Measurements from ENCODE around the gene MYBPH.
A peak's percentile ranks its signal among the peaks of the same experiment; 100 is the strongest.

Gene MYBPH

DNA sequence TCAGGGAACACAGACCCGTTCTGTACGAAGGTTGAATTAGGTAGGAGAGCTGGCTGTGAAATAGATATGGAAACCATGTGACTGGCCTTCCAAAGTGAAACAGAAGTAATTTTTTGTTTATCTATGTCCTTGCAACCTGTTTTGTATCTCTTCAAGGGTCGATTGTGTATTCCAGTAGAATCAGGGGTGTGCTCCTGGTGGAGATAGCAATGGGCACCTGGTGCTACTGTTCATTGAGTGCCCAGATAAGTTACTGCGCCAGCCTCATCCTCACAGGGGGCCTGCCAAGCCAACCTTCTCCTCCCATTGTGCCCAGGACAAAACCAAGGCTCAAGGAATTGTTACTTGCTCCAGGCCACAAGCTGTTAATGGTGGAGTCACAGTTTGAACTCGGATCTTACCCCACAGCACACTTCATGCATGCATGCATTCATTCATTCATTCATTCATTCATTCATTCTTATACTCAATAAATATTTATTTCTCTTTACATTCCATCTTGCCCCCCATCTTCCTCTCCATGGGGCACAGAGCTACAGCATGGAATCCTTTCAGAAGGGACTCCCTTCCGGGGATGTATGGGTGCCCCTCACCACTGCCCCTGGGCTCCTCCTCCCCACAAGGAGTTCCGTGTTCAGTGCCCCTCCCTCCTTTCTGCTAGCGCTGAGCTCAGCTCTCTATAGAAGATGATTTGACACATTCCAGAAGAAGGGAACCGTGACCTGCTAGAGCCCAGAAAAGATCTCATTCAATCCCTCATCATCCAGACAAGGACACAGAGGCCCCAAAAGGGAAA lies 24.1 kb downstream of the MYBPH start:
- no peak overlapping the region for H3K27ac ChIP-seq
- TF ChIP-seq, protein P1, sequence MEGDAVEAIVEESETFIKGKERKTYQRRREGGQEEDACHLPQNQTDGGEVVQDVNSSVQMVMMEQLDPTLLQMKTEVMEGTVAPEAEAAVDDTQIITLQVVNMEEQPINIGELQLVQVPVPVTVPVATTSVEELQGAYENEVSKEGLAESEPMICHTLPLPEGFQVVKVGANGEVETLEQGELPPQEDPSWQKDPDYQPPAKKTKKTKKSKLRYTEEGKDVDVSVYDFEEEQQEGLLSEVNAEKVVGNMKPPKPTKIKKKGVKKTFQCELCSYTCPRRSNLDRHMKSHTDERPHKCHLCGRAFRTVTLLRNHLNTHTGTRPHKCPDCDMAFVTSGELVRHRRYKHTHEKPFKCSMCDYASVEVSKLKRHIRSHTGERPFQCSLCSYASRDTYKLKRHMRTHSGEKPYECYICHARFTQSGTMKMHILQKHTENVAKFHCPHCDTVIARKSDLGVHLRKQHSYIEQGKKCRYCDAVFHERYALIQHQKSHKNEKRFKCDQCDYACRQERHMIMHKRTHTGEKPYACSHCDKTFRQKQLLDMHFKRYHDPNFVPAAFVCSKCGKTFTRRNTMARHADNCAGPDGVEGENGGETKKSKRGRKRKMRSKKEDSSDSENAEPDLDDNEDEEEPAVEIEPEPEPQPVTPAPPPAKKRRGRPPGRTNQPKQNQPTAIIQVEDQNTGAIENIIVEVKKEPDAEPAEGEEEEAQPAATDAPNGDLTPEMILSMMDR (IDR thresholded peaks at IDR 0.05) = no peak
- no peak for TF ChIP-seq ZFX (IDR thresholded peaks at IDR 0.05; ENCODE audit: borderline replicate concordance)

DNA sequence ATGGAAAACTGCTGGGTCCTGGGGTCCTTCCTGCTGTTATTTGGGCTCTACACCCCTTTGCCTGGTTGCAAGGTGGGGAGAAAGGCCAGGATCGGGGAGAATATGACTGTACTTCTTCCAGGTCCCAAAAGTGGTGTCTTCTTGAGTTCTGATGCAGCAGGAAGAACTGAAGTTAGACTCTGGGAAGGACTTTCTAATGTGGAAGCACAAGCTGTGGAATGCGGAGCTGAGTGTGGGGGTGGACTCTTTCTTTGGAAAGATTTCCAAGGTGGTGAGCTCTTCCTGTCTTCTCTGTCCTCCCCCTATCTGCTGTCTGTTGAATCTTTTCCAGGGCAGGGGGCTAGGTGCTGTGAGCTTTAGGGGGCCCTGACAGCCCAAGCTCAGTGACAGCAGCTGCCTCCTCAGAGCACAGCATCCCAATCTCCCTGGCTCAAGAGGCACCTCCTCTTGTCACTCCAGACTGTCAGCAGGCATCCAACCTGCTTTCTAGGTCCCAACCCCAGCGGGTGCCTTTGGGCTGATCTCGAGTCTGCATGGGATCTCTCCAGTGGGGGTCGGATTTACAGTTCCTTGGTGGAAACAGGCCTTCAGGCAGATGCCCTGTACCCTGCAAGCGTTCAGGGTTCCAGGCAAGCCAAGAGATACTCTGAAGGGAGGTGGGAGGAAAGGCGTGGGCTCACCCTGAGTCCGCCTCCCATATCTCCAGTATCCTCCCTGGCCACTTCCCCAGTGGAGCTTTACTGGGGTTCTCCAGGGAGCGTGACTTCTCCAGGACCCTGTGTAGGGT lies 24.9 kb downstream of the MYBPH start:
- no peak for TF ChIP-seq ZFX (IDR thresholded peaks at IDR 0.05; ENCODE audit: borderline replicate concordance)
- TF ChIP-seq, protein P1 (IDR thresholded peaks at IDR 0.05) = no peak
- no peak overlapping the region for H3K27ac ChIP-seq

DNA sequence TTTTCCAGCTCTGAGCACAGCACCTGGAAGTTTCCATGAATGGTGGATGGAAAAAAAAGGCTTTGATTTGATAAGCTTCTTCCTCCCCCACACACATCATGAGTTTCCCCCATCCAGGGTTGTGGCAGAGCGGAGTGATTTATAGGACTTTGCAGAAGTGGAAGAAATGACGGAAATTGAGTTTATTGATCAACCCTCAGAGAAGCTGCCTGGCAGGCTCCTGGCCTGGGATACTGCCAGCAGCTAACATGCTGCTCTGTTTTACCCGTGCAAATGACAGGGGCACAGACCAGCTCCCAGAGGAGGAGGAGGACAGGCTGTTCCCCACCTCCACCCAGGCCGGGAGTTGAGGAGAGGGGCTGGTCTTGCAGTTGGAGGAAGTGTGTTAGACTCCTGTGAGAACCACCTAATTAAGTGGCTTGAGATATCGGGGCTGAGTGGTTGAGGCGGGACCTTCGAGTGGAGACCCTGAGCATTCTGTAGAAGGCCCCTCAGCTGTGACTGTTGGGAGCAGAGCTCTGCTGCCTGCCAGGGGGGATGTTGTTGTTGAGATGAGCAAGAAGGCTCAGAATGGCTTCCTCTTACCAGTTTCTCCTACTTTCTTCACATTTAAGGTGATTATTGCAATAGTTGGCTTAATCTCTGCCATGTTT lies 26.3 kb downstream of the MYBPH start:
- no peak for TF ChIP-seq ZFX (IDR thresholded peaks at IDR 0.05; ENCODE audit: borderline replicate concordance)
- TF ChIP-seq, protein P1 (IDR thresholded peaks at IDR 0.05) = no peak
- no peak overlapping the region for H3K27ac ChIP-seq

DNA sequence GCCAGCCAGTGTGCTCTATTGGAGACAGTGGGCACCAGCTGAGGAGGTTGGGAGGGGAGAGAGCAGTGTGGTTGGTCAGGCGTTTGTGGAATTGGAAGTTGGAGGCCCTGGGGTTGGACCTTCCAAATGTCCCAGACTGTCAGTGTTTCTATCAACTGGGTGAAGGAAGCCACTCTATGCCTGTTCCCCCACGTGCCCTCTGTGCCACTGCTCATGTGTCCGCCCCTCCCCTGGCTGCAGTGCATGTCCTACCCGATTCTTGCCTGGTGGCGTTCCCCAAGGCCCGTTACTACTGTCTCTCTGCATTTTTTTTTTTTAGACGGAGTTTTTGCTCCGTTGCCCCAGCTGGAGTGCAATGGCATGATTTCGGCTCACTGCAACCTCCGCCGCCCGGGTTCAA lies 27.0 kb downstream of the MYBPH start:
- no peak overlapping the region for H3K27ac ChIP-seq
- no peak for TF ChIP-seq ZFX (IDR thresholded peaks at IDR 0.05; ENCODE audit: borderline replicate concordance)
- TF ChIP-seq, protein P1 (IDR thresholded peaks at IDR 0.05) = no peak

DNA sequence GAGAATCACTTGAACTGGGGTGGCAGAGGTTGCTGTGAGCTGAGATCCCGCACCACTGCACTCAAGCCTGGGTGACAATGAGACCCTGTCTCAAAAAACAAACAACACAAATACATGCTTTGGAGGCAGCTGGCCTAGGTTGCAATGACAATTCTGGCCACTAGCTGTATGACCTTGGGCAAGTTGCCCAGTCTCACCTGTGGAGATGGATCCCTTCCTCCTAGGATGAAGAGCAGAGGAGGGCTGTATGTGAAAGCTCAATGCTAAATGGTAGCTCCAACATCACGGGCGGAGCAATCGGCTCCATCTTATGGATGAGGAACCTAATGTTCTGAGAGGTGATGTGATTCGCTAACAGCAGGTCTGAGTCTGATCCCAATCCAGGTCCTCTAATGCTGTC lies 27.5 kb downstream of the MYBPH start:
- TF ChIP-seq, protein P1 (IDR thresholded peaks at IDR 0.05) = peak; percentile 78
- TF ChIP-seq ZFX (IDR thresholded peaks at IDR 0.05; ENCODE audit: borderline replicate concordance) = no peak
- no peak overlapping the region for H3K27ac ChIP-seq

DNA sequence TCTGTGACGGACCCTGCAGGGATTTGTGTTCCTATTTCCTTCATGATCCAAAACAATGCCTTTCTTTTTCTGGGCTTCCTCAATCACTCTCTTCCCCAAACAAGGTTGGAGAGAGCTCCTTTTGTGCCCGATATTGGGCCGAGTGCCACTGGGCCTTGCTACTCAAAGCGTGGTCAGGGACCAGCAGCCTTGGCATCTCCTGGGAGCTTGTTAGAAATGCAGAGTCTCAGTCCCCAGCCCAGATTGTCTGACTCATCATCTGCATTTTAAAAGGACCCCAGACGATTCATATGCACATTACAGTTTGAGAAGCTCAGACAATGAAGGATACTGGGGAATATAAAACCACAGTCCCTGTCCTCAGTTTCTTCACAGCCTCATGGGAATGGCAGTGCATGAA lies 28.2 kb downstream of the MYBPH start:
- TF ChIP-seq ZFX (IDR thresholded peaks at IDR 0.05; ENCODE audit: borderline replicate concordance) = no peak
- TF ChIP-seq, protein P1 (IDR thresholded peaks at IDR 0.05) = no peak
- no peak overlapping the region for H3K27ac ChIP-seq
